Activated CD4-positive, alpha-beta T cell treated with anti-CD3 and anti-CD28 coated beads, Interleukin-2, amount 50 U/mL, for 48 hours (primary cell): Measurements from ENCODE around the gene PREX1.
"Not testable (repeated sequence)": the region's sequence is repeated elsewhere in the genome, so short reads cannot be mapped to it uniquely, and the experiment has no call there.

Experiments used
- DNase-seq, 2 experiments: peaks; one replicate each; pipeline ENCODE4 v3.0.0-alpha.2; 2020

PREX1 gene

DNA sequence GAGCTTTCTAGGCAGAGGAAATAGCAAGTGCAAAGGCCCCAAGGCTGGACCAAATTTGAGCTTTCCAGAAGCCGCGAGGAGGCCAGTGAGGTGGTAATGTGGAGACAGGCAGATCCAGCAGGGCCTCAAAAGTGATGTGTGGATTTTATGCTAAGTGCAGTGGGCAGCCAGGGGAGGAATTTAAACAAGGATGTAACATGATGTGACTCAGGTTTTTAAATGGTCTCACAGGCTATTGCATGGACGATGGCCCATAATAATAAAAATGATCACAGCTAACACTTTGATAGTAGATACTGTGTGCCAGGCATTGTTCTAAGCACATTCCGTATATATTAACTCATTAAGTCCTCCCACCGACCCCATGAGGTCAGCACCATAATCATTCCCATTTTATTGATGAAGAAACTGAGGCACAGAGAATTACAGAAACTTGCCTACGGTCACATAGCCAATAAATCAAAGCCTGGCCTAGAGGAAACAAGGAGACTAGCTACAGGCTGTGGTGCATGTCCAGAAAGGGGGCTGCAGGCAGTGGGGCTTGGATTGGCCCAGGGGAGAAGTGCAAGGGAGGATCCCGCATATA, 18.0 kb upstream of the PREX1 start:
- no peak for DNase-seq

DNA sequence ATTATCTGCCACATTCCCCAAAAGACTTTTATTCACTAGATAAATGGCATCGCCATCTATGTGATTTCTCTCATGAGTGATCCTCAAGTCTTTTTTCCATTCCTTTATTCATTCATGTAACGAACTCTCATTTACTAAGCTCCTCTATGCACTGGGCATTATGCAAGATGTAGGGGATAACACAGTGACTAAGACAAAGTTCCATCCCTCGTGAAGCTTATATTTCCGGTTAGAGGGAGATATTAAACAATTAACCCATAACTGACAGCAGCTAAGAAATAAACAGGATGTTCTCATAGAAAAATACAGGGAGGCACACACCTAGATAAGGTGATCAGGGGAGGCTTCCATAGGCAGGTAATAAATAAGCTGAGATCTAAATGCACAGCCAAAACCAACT, 17.2 kb upstream of the PREX1 start:
- DNase-seq = no peak

DNA sequence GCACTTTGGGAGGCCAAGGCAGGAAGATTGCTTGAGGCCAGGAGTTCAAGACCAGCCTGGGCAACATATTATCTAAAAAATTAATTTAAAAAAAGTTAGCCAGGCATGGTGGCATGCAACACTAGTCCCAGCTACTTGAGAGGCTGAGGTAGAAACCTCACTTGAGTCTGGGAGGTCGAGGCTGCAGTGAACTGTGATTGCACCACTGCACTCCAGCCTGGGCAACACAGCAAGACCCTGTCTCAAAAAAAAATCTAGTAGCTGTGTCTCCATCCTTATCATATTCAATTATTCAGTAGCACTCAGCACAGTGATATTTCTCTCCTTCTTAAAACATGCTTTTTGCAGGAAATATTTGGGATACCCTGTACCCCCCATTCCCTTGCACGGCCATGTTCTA, 16.1 kb upstream of the PREX1 start:
- DNase-seq = not testable (repeated sequence)

DNA sequence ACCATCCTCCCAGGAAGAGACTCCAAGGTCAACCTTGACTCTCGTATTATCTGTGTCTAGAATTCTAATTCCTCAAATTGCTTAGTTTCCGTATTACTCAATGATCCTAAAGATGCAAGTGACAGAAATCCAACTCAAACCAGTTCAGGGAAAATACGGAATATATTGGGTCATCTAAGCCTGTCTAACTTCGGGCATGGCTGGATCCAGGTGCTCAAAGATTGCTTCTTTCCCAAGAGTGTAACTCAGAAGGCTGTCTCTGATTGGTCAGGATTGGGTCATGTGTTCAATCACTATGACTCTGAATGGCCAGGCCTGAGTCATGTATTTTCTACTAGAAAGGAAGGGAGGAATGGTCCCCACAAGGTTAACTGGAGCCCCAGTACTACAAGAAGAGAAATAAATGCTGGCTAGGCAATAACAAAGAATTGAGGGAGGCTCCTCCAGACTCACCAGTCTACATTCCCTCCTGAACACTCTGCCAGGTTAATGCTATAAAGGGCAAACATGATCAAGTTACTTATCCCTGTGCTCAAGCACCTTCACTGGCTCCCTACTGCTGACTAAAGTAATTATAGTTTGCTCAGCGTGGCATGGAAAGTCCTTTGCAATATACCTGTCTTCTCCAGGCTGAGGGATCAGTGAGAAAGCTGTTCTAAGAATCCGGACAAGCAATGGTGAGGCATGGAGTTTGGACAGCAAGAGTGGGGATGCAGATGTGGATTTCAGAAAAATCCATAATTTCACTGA, 15.4 kb upstream of the PREX1 start:
- DNase-seq = no peak

DNA sequence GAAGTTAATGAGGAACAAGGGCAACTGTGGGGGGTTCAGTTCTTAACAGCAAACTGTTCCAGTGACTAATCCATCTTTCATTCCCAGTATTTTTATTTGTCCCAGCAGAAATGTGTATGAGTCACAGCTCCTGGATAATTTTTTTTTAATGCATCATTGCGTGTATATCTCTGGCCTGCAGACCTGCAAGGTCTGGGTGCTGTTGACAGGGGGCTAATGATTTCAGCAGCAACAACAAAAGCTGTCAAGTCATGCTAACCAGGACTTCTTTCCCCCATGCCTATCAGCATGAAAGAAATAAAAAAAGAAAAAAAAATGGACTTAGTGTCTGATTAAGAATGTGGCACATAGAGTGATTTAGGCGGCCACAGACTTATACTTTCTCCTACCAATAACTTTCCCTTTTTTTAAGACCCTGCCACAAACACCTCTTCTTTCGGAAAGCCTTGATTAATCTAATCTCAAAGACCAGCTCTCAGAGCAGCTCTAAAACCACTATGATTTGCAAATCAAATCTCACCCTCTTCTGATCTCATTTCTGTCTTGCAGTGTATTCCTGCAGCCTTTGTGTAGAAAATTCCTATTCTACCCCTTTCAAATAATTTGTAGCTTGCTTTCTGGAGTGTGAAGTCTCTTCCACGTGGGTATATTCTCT, 14.2 kb upstream of the PREX1 start:
- DNase-seq = no peak

DNA sequence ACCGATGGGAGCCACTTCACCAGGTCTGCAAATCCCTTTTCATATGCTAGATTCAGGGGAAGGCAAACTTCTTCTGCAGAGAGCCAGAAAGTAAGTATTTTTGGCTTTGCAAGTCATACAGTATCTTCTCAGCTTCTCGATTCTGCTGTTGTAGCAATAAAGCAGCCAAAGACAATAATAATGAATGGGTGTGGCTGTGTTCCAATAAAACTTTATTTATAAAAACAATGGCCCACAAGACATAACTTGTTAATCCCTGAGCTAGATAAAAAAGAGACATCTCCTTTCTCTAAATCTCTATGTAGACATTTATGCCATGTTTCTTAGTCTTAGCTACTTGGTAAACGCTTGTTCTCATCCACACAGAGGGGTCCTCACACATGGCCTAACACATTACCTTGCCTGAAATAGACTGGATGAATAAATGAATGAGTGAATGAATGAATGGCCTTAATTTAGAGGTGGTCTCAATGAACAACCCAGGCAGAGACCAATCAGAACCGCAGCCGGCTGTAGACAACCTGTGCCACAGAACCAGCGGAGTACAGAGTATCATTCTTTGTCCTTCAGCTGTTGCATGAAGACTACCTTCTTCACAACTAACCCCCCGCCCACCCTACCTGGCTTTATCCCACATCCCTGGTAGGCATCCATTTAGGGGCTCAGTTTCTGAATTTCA, 13.5 kb upstream of the PREX1 start:
- DNase-seq = no peak

DNA sequence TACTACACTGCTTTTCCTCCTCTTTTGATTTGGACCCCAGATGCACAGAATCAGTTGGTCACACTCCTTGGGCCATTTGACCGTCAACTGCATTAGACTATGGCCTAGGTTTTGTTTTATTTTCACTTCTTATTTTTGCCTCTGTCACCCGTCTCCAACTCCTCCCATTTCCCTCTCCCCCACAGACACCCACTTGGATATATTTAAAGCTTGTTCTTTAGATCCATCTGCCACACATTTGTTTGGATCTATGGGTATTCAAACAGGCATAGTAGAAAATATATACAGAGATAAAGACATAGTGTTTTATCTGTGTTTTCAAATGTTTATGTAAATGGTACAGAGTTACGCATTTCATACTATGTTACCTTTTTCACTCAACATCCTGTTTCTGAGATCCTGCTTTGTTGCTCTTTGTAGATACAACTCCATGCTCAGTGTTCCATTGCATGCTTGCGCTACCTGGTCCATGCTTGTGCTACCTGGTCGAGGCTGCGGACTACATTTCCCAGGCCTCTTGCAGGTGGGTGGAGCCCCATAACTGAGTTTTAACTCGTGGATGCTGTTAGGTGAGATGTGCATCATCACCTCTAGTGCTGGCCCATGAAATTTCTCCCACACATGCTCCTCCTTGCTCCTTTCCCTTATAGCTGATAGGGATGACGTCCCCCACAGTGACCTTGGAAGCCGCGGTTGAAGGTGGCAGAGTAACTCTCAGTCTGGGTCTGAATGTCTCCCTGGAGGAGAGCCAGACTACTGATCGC, 11.5 kb upstream of the PREX1 start:
- DNase-seq = no peak

DNA sequence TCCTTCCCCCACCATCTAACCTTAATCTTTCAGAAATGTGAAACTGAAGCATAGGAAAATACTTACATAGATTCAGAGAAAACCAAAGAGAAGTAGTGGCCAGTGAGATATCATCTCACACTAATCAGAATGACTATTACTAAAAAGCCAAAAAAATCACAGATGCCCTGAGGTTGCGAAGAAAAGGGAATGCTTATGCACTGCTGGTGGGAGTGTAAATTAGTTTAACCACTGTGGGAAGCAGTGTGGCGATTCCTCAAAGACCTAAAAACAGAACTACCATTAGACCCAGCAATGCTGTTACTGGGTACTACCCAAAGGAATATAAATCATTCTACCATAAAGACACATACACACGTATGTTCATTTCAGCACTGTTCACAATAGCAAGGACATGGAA, 9.2 kb upstream of the PREX1 start:
- DNase-seq = no peak

DNA sequence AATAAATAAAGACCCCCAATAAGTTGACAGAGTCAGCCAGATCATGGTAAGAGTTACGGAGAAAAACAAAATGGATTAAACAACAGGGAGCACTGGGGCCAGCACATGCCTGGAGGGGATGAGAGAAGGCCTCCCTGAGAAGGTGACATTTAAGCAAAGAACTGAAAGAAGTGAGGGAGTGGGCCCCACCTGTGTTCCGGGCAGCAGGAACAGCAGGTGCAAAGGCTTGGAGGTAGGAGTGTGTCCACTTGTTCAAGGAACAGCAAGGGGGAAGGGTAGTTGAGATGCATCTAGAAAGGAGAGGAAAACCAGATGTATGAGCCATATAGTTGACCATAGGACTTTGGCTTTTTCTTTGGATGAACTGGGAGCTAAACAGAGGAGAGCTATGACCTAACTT, 7.6 kb upstream of the PREX1 start:
- no peak for DNase-seq

DNA sequence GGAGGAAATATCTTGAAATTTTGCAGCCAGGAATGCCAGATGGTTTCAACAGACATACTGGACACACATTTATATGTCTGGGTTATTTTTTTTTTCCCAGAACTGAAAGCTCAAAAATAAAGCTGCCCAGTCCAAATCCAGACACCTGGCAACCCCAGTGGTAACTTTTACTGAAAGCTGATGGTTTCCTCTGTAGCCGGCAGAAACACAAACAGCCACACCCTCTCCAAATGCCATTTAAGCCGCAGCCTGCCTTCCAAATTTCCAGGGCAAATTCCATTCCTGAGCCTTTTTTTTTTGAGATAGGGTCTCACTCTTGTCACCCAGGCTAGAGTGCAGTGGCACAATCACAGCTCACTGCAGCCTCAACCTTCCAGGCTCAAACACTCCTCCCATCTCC, 6.5 kb upstream of the PREX1 start:
- DNase-seq = no peak

DNA sequence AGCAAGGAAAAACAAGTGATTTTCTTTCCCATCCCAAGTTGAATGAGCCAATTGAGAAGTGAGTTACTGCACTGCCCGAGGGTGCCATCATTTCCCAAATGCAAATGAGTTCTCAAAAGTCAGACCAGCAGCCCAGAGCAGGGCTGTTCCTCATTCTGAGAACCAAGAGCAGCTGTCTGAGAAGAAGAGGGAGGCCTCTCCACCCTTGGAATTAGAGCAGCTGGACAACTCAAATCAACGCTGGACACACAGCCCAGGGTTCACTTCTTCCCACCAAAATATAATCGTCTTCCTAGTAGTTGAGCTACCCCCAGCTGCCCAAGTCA, 4.6 kb upstream of the PREX1 start:
- DNase-seq = no peak

DNA sequence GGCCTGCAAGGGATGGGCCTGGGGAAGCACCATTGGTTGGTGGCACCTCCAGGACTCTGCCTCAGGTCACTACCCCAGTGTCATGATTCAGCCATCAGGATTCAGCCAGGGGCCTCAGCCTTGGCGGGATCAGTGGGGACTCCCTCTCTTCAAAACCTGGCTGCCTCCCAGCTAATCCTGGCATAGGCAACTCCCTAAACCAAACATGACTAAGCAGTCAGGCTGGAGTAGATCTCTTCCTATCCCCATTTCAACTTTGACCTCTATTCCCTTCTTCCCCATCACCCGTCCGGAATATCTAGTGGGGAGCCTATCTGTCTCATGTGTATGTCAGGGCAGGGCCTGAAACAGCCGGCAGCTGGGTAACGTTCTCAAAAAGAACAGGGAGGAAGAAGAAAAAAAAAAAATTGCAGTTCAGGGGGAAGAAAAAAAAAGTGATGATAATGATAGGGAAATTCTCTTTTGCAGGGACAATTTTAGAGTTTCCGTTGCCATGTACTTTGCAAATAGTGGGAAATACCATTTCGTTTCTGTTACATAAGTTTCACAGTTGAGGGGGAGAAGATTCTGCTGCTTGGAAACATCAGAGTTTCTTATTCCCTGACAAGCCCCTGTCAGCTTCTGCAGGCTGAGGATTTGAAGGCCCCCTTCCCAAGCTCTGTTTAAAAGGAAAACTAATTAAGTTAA, 4.1 kb upstream of the PREX1 start:
- no peak for DNase-seq

DNA sequence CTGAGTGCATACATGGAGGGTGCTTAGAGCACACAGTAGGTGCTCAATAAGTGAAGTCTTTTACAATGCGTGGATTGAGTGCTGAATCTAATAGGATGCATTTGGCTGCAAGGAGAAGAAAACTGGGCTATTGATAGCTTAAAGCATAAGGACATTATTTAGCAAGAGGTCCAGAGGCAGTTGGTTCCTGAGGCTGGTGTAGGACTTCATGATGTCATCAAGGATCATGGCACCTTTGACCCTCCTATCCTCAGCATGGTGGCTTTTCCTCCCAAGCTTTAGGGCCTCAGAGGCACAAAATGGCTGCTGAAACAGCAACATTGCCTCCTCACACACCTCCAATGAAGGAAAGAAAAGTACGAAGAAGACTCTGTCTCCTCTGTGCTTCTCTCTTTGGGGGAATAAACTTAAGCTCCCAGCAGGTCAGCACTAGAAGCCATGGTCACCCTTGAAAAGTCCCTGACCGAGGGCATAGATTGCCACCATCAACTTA, 3.1 kb upstream of the PREX1 start:
- no peak for DNase-seq

DNA sequence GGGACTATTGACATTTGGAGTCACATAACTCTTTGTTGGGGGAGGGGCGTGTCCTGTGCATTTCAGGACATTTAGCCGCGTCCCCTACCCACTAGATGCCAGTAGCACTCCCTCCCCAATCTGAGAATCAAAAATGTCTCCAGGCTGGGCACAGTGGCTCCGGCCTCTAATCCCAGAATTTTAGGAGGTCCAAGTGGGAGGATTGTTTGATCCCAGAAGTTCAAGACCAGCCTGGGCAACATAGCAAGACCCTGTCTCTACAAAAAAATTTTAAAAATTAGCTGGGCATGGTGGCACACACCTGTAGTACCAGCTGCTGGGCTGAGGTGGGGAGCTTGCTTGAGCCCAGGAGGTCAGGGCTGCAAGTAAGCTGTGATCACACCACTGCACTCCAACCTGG, 2.1 kb upstream of the PREX1 start:
- no peak for DNase-seq

DNA sequence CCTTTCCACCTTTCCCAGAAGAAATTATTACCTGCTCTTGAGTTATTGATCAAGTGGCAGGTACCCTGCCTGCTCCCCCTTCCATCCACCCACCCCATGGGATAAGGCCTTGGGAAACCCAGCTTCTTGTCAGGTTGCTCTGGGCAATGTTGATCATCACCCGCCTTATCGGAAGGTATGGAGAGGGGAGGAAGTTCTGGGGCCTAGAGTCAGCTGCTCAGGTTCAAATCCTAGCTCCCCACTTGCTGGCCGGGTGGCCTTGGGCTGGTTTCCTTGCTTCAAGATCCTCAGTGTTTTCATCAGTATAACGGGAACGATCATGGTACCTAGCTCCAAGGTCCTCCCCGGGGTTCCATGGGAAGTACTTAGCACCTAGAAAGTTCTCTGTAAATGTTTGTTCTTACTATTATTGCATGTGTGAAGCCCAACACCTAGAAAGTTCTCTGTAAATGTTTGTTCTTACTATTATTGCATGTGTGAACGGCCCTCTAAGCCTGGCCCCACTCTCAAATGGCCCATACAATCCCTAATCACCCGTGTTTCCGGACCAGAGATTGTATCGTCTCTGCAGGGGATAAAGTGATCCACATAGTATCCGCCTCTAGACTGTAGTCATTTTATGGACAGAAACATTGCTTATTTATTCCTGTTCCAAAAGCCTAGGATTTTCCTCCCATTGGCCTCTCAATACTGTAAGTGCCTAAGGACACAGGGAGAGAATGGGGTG, 1.1 kb upstream of the PREX1 start:
- DNase-seq = no peak

DNA sequence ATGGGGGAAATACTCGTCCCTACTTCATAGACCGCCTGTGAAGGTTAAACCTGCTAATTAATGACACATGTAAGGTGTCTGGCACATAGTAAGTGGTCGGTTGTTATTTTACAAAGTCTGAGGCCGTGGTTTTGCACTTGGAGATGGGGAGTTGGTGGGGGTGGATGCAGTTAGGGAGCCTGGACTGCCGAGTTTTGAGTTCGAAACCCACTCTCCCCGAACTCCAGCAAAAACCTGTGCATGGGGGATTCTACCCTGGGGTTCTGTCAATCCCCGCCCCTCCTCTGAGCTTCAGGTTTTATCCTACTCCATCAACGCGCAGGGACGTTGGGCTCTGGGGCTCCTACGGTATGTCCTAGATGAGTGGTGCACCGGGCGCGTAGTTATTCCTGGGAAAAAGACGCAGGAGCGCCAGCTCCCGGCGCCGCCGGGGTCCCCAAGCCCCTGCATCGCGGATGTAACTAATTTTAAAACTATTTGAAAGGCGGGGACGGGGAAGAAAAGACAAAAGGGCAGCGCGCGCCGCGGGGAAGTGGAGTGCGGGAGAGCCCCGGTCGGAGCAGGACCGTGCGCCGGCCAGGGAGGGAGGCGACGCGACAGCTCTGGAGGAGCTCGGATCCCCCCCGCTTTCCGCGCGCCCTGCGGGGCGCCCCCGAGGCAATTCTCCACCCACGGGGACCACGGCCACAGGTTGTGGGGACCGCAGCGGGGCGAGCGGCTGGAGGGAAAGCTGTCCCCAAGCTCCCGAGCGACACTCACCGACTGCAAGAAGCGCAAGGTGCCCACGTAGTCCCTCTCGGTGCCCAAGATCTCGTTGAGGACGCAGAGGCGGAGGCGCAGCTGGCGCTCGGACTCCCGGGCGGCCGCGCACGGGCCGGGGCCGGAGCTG, 672 bp downstream of the PREX1 start:
- DNase-seq = peak; percentile 46 to 48

DNA sequence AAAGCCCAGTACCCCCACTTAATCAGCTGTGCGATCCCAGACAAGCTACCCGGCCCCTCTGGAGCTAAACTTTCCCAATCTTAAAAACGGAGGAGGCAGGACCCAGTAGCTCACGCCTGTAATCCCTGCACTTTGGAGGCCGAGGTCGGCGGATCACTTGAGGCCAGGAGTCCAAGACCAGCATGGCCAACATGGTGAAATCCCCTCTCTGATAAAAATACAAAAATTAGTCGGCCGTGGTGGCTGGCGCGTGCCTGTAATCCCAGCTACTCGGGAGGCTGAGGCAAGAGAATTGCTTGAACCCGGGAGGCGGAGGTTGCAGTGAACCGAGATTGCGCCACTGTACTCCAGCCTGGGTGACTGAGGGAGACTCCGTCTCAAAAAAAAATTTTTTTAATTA, 1.3 kb downstream of the PREX1 start:
- DNase-seq = peak in 1 of 2 experiments; percentile 35

DNA sequence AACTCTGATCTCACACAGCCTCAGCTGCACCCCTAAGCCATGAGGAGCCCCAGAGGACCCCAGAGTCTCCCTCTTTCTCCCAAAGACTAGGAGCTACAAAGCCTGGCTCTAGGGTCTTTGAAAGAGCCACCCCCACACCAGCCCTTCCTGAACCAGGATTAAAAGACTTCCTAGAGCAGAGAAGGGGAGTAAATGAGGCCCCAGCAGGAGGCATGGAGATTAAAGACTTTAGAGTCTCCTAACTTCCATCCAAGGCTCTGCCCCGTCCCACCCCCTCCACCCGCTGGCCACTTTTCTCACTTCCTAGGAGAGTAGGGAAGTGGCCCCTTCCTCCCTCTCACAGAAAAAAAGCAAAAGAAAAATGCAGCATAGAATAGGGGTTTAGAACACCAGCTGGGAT, 1.7 kb downstream of the PREX1 start:
- DNase-seq = no peak

DNA sequence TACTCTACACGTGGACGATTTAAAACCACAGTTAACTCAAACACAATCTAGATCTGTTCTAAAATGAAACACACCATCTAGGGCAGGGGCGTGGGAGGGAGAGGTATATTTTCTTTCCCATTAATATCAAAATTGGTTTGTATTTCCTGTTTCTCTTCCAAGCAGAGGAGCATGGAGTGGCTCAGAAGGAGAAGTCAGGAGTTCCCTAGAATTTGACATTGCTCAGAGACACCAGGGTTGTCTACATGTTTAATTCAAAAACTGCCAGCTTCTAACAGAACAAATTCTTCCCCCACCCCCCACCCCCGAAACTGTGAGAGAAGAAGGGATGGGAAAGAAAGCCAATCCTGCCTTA, 2.3 kb downstream of the PREX1 start:
- DNase-seq = no peak

DNA sequence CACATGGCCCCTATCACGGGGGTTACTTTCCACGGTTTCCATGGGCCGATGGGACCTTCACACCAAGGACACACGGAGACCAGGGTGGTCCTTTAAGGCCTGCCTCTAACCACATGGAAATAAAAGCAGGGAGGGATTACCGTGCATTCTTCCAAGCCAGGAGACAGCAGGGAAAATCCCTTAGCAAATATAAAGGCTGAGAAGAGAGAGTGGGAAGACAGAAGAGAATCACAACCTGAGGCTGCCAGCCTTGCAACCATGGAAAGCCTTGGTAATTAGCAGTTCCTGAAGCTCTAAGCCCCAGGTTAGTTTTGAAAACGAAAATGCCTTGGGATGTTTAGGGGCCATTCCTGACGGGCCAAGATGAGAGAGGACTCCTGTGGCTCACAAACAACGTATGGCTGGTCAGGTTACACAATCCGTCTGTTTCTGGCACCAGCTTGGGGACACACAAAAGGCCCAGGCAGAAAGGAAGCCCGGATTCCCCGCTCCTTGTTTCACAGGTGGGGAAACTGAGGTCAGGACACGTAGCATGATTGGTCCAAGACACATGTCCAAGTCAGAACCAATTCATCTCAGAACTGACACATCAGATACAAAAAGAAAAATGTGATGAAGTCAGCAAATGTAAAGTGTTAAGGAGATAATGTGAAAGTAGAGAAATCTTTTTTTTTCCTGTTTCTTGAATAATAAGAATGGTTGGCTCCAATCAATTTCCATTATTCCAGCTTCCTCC, 2.8 kb downstream of the PREX1 start:
- DNase-seq = no peak
